GM10266 (cell line): ENCODE data around the gene NEO1.

Experiments
- DNase-seq: peaks from one replicate; pipeline ENCODE4 v3.0.0; 2012; ENCODE audit errors: extremely low spot score
- CTCF ChIP-seq: IDR thresholded peaks from 2 replicates; pipeline ENCODE4 v1.5.1; 2012; ENCODE audit warnings: mild to moderate bottlenecking, low read depth; ENCODE audit not compliant: control insufficient read depth, insufficient read depth; ENCODE audit errors: missing control alignments

The NEO1 gene

GRCh38 chr15:73341886-73342600, 289.8 kb downstream of the NEO1 start:
- no peak for TF ChIP-seq CTCF
- no peak for DNase-seq

GRCh38 chr15:73344056-73344455, 291.8 kb downstream of the NEO1 start:
- no peak for TF ChIP-seq CTCF
- DNase-seq = no peak

- TF ChIP-seq CTCF = no peak
- no peak for DNase-seq
Measured at GRCh38 chr15:73345658-73346057, 293.4 kb downstream of the NEO1 start.

GRCh38 chr15:73346735-73347312, 294.6 kb downstream of the NEO1 start:
- no peak for TF ChIP-seq CTCF
- DNase-seq = peak; percentile 62

GRCh38 chr15:73349191-73349590, 296.9 kb downstream of the NEO1 start:
- no peak for TF ChIP-seq CTCF
- DNase-seq = no peak

GRCh38 chr15:73352082-73352481, 299.8 kb downstream of the NEO1 start:
- DNase-seq = no peak
- TF ChIP-seq CTCF = no peak

GRCh38 chr15:73353734-73354133, 301.5 kb downstream of the NEO1 start:
- no peak for DNase-seq
- no peak for TF ChIP-seq CTCF
